Muscle of arm (tissue), 12 donors: ENCODE results near the gene TIMP1. TPM values are rescaled to one million over a fixed set of nuclear protein-coding genes. Genes with fewer than 3 reads are reported as not detected.

Experiments used
- DNase-seq: peaks from one replicate; pipeline ENCODE4 v3.0.0-alpha.2; 2013
- polyA plus RNA-seq, 12 donors: library from polyadenylated mRNA; unstranded; fragments of 120-200 nt; gene quantifications; one replicate each; pipeline ENCODE4 v1.2.1, GENCODE V29; 2013; ENCODE audit not compliant: insufficient read length in 12 of 12

The TIMP1 gene
- polyA plus RNA-seq, 12 donors = 101 to 174 (median 134) TPM; not detected in 1

DNA sequence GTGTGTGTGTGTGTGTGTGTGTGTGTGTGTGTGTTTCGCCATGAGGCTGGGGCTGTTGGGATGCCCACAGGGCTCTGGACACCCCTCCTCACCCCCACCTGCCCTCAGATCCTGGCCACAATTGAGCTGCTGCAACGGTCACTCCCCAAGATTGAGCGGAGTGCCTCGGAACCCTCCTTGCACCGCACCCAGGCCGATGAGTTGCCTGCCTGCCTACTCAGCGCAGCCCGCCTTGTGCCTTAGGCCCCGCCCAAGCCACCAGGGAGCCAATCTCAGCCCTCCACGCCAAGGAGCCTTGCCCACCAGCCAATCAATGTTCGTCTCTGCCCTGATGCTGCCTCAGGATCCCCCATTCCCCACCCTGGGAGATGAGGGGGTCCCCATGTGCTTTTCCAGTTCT, 11.0 kb upstream of the TIMP1 start:
- no peak for DNase-seq

DNA sequence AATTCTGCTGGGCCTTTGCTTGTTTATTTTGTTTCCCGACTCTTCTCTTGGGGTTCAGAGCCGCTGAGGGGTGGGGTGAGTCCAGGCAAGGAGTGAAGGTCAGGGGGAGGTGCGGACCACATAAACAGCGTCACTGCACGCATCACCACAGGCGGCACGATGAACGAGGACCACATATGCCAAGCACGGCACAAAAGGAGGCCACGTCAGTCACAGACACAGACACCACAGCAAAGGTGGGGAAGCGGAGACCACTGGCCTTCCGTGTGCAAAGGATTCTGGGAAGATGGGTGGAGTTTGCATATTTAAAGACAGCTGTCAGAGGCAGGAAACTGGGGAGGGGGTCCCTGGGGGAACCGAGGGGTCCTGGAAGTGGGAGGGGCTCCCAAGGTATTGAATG, 10.3 kb upstream of the TIMP1 start:
- DNase-seq = no peak

DNA sequence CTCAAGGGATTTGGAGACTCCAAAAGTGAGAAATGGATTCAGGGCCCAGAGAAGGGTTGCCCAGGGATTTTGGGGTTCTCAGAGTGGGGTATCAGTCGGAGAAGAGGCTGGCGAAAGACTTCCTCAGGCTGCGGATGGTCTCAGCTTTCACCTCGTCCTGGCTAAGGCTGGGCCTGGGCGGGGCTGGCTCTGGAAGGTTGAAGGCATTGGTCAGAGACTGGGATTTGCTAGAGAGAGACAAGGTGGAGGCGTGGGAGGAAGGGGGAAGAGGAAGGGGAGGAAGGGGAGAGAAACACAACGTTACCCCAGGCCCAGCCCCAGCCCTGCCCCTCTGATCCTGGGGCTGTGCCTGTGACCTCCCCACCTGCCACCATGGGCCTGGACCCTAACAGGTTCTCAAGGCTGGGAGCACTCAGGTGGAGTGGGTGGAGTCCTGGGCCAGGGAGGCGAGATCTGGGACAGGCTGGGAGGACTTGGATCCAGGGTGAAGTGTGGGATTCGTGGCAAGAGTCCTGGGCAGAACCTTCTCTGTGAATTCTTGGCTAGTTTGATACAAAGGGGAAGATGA, 9.4 kb upstream of the TIMP1 start:
- no peak for DNase-seq

DNA sequence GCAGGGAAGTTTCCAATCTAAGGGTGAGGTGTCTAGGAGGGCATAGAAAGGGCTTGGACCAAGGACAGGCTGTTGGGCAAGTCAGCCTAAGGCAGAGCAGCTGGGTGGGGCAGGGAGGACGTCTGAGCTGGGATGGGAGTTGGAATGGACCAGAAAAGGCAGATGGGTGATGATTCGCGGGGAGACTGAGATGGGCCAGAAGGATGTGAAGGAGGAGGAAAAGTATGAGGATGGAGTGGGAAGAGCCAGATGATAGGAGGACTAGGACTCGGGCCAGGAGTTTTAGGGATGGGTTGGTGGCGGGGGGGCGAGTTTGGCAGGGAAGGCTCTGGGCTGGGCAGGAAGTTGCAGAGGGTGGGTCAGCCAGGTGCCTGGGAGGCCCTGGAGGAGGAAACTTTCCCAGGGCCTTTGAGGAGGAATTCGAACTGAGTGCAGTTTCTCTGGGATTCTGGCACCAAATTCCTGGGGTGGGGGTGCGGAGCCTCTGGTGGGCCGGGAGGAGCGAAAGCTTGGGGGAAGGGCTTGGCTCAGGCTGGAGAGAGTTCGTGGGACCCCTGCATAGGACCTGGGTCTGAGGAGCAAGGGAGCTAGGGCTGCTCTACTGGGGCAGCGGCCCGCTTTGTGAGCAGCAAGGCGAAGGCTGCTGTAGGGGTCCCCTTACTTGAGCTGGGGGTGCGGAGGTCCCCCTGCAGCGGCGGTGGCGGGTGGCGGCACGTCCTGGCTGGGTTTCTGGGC, 8.7 kb upstream of the TIMP1 start:
- DNase-seq = peak; percentile 69

DNA sequence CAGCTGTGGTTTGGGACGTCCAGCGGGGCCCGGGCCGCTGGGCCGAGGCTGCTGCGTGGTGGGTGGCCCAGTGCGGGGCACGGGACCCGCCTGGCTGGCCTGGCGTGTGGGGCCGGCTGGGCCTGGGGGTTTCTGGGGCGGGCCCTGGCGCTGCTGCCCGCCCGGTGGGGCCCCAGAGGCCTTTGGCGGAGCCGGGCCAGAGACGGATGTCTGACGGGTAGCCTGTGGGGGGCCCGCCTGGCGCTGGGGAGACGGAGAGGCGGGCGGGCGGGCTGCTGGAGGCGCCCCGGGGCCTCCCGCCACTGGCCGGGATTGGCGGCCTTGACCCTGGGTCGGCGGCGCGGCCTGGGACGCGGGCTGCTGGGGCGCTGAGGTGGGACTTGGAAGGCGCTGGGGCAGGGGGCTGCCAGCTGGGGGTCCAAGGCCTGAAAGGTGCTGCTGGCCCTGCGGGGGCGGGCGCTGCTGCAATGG, 8.1 kb upstream of the TIMP1 start:
- no peak for DNase-seq

DNA sequence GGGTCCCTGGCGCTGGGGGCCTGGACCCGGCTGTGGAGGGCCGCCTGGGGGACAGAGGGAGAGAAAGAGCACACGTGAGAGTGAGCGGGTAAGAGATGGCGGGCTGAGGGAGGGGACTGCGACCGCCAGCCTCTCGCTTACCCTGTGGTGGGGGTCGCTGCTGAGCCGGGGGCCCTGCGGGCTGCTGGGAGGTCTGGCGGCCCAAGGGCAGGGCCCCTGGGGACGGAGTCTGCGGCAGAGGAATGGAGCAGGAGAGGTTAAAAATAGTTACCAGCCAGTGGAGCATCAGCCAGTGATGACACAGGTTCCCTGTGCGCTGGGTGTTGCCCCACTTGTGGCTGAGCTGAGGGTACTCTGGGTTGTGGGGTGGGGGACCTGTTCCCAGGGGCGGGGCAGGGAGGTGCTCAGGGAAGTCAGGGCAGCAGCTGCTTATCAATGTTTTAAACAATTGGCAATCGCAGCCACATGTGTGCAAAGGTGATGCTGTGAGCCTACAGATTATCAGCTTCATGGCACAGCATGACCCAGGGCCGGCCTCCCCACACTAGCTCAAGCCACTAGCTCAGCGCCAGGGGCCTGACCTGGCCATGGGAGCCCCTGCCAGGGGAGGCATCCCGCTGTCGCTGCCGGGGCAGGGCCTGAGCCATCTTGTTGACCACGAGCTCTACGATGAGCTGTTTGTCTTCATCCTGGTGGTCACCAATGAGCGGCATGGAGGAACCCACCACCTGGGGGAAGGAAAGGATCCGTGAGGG, 7.5 kb upstream of the TIMP1 start:
- no peak for DNase-seq

DNA sequence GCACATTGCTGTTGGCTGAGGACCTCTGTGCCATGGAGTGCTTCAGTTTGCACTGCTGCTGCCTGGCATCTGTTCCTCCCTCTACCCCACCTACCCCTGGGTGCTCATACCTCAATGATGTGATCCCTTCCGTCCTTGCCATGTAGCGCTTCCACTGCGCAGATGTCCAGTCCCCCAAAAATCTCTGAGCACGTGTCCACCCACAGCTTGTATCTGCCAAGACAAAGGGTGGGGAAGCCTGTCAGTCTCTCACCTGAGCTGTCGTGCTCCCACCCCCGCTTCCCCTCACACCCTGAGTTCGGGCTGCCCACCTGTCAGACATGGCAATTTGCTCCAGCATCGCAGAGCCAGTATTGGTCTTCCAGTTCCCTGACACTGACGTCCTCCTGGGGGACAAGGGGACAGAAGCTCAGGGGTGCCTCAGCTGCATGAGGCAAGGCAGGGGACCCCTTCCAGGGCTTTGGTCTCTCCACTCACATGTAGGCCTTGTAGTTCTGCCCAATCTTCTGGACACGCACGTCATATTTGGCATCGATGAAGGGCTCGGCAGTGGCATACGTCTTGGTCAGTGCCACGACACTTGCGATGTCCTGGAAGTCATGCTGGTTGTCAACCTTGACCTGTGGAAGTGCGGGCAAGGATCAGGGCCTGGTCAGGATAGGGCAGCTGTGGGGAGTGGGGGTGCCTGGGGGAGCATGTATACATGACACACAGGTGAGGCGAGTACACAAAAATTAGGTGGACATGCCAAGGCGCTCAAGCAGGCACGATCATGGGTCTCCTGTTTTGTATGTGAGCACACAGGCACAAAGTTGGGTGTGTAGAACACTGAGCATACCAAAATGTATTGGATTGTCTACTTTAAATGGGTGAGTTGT, 6.0 kb upstream of the TIMP1 start:
- no peak for DNase-seq

DNA sequence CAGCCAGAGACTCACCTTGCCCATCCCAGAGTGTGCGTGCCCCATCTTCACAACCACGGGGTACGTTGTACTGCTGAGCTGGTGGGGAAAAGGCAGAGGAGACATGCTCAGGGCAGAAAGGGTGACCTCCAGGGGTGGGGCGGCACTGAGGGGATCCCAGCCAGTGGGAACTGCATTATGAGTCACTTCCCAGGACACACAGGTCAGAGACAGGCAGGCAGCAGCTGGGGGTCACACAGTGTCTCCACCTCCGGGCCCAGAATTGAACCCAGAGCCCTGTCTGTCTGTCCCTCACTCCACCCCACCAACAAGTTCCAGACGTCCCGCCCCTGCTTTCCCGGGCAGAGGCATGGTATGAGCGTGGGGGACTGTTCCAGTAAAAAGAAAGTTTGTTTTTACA, 4.8 kb upstream of the TIMP1 start:
- no peak for DNase-seq

DNA sequence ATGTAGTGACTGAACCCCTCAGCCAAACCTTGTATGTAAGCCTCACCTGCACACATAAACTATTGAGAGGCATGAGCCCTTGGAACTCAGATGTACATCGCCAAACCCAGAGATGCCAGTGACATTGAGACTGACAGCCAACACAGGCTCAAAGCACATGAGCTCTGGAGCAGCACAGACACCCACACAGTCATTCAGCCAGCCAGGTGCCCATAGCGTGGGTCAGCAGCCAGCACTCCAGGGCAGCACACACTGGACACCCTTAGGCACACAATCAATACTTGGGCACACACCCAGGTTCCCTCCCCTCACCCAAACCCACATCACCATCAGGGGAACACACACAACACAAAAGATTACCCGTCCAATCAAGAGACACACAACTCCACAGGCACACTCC, 4.3 kb upstream of the TIMP1 start:
- DNase-seq = no peak

DNA sequence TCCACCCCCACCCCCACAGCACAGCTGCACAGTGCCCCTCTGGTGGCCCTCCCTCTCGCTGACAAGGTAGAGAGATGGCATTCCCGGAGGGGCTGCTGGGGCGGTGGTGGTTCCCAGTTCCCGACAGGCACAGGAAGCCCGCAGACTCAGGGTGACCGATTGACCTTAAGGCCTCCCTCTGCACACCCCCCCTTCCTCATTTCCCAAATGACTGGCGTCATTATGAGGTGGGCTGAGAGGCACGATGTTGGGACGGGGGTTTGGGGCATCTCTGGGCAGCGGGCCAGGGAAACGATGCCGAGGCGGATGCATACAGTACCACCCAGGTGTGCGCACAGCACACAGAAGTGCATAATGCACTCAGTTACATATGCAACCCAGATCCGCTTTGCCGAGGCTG, 3.5 kb upstream of the TIMP1 start:
- no peak for DNase-seq

DNA sequence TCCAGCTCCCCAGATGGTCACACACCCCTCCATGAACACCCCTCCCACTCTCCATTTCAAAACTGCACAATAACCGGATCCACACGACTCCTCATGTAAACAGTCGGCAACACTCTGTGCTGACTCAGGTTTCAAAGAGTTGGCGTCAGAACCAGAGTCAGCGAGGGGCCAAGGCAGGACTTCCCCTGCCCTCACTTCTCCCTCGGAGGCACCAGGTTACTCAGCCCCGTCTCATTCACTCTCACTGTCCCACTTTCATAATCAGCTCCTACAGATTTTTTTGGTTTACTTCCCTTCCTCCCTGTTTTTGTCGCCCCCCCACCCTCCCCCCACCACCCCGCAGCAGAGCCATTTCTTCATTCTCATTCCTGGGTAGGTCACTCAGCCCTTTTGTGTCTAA, 2.7 kb upstream of the TIMP1 start:
- DNase-seq = no peak

DNA sequence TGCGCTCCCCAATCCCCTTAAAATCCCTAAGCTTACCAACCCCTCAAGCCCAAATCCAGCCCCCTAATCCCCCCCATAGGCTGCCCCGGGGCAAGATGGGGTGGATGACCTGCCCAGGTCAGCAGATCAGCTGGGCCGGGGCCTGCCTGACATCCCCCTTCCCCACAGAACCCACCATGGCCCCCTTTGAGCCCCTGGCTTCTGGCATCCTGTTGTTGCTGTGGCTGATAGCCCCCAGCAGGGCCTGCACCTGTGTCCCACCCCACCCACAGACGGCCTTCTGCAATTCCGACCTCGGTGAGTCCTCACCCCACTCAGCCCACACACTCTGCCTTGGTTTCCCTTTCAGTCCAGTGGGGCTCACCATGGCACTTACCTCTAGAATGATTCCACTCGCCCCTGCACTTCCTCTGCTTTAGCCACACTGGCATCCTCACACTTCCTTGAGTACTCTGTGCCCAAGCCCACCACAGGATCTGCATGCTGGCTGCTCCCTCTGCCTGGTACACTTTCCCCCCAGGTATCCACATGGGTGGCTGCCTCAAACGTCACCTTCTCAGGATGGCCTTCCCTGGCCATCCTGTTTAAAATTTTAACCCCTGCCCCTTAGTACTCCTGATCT, 1.1 kb downstream of the TIMP1 start:
- DNase-seq = no peak

DNA sequence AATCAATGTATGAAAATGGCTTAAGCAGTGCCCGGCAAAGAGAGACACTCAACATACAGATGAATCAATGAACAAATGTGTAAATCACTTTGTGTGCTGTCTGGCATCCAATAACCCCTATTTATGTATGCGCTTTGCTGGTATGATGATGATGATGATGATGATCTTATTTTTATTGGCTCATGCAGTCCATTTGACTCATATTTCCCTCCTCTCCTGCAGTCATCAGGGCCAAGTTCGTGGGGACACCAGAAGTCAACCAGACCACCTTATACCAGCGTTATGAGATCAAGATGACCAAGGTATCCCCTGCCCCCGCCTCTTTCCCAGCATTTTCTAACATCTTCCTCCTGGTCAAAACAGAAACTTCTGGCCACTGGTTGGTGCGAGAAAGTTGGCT, 2.5 kb downstream of the TIMP1 start:
- no peak for DNase-seq

DNA sequence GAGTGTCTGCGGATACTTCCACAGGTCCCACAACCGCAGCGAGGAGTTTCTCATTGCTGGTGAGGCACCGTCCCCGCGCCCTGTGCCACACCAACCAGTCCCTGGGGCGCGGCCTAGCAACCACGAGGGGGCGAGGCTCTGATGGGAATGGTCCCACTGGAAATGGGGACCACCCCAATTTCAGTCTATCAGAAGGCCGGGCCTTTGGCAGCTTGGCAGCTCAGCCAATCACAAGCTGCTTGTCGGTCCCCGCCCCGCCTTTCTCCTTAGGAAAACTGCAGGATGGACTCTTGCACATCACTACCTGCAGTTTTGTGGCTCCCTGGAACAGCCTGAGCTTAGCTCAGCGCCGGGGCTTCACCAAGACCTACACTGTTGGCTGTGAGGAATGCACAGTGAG, 3.0 kb downstream of the TIMP1 start:
- no peak for DNase-seq

DNA sequence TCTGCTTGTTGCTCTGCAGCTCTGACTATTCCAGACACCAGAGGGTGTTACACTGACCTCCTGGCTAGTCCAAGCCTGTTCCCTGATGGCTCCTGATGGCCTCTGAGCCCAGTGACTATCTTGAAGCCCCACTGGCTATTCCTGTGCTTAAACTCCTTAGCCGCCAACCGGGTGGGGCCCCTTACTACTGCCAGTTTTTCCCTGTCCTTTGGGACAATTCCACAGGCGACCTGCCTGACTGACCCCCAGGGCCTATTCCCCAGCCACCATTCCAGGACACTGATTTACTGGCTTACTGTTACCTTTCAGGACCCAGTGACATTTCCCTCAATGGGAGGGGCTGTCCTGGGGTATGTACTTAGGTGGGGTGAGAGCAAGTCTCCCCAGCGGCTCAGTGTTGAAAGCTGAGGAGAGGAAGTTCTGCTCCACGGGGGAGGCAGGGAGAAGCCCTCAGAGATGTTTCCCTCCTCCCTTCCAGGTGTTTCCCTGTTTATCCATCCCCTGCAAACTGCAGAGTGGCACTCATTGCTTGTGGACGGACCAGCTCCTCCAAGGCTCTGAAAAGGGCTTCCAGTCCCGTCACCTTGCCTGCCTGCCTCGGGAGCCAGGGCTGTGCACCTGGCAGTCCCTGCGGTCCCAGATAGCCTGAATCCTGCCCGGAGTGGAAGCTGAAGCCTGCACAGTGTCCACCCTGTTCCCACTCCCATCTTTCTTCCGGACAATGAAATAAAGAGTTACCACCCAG, 4.0 kb downstream of the TIMP1 start:
- DNase-seq = no peak

DNA sequence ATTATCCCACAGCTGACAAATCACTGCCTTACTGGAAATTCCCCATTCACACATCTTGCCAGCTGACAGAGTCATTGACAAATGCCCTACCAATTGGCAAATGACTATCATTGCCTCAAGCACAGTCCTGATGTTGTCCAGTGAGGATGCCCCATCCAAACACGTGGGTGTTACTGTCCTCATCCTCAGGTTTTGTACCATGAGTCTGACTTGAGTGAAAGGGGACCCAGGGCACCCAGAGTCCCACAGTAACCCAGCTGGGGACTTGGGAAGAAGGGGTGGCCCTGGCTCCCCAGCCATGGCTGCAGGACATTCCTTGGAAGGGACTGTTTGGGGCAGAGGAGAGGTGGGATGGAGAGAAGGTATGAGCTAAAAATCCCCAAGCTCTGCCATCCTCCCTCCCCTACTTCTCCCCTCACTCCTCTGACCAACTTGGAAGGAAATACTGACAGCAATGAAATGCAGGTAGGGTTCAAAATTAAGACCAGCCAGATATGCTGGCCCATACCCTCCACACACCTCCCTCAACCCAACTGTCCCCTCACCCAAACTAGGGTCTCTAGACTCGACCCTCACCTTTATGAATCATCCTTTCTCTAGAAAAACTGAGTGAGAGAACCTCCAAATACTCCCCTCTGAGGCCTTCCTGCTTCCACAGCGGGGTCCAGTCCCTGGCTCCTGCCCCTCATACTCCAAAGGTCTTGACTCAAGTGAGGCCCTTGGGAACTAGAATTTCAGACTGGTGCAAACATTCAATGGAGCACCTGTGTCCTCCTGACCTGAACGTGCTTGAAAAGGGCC, 5.1 kb downstream of the TIMP1 start:
- no peak for DNase-seq

DNA sequence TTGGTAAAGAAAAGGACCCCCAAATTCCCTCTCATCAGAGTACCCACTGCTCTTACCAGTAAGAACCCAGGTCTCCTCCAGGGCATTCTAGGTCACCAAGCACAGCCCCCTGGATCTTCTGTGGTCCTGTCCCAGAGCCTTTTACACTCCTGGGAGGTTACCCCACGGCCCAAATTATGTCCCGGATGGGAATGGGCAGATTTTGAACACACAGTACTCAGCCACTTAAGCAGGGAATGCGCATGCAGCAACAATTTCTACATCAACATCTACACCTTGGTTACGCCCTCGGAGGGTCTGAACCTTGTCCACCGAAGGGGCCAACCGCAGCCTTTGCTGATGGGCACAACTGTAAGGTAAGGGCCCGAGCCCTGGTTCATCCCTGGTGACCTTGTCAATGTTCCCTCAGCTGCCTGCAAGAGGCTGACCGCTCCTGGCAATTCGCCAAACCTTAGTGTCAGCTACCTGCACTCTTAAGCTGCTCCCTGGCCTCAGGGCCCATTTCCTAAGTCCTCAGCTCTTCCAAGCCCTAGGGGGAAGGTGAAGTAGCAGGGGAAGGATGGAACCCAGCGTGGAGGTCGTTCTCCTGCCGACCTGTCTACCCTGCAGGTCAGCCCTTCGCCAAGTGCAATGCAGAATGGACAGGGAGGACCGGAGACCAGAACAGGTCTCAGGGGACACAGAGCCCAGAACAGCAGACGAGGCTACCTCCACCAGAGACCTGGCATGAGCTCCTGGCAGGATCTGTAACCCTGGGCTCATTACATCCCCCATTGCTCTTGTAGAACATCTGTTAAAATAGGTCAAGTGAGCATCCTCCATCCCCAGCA, 5.9 kb downstream of the TIMP1 start:
- no peak for DNase-seq

DNA sequence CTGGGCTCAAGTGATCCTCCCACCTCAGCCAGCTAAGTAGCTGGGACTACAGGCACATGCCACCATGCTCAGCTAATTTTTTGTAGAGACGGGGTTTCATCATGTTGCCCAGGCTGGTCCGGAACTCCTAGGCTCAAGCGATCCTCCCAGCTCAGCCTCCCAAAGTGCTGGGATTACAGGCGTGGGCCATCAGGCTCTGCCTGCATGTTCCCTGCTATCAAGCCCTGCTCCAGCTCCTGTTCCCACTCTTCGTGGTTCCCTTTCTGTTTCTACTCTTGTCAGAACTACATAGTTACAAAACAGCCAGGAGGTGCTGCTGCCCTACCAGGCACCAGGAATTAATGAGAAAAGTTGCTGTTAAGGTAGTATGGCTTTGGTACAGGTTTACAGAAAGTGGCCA, 8.7 kb downstream of the TIMP1 start:
- DNase-seq = no peak

DNA sequence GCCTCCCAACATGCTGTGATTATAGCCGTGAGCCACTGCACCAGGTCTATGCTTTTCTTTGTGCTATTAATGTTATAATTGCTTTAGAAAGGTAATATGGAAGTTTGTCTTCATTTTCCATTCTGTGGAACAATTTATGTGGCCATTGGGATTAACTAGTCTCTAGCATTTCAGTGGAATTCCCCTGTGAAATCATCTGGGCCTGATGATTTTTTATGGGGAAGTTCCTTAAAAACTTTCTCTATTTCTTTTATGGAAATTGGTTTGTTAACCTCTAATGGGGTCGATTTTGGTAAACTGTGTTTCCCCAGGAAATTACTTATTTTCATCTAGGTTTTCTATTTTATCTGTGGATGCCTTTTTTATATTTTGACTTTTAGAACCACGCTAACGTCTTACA, 11.3 kb downstream of the TIMP1 start:
- DNase-seq = no peak
